SU-DHL-6 (cell line): ENCODE measurements around the gene KIZ.

Experiments
- H2AFZ ChIP-seq: fragments of 200-600 bp; sonication (generic); 2 replicates; pipeline ENCODE4 v1.6.1; 2014; ENCODE audit warnings: low read depth, mild to moderate bottlenecking, moderate library complexity, mixed read lengths, antibody characterized with exemption, low read length; ENCODE audit not compliant: severe bottlenecking
- H3F3A ChIP-seq: fragments of 200-600 bp; shearing (Covaris generic); 2 replicates; pipeline ENCODE4 v1.6.0; 2016; ENCODE audit warnings: antibody characterized with exemption, mild to moderate bottlenecking; ENCODE audit not compliant: insufficient read depth
- H3K27ac ChIP-seq: fragments of 200-600 bp; sonication (generic); 2 replicates; pipeline ENCODE4 v1.5.1; 2016; ENCODE audit warnings: low read depth, mild to moderate bottlenecking, low read length, moderate library complexity, mixed read lengths
- H3K27me3 ChIP-seq: fragments of 200-600 bp; sonication (generic), shearing (Covaris generic); 2 replicates; pipeline ENCODE4 v1.6.0; 2014; ENCODE audit warnings: mild to moderate bottlenecking, low read length
- H3K36me3 ChIP-seq: fragments of 200-600 bp; sonication (generic); 2 replicates; pipeline ENCODE4 v1.6.1; 2014; ENCODE audit warnings: mild to moderate bottlenecking, low read length, mixed read lengths
- H3K4me2 ChIP-seq: fragments of 300-600, 200-600 bp; shearing (Covaris generic), sonication (generic); 2 replicates; pipeline ENCODE4 v1.6.0; 2014; ENCODE audit warnings: low read length, low read depth, mild to moderate bottlenecking; ENCODE audit not compliant: poor library complexity, severe bottlenecking
- H3K4me3 ChIP-seq: fragments of 200-600 bp; sonication (generic); 2 replicates; pipeline ENCODE4 v1.5.1; 2014; ENCODE audit warnings: antibody characterized with exemption, low read length, mild to moderate bottlenecking, mixed read lengths; ENCODE audit not compliant: insufficient read depth, poor library complexity, severe bottlenecking
- H3K79me2 ChIP-seq: fragments of 200-600 bp; sonication (generic); 2 replicates; pipeline ENCODE4 v1.6.1; 2014; ENCODE audit warnings: mild to moderate bottlenecking, low read length, moderate library complexity; ENCODE audit not compliant: insufficient read depth
- H3K9ac ChIP-seq: fragments of 200-600 bp; sonication (generic); 2 replicates; pipeline ENCODE4 v1.7.0; 2014; ENCODE audit warnings: mild to moderate bottlenecking, low read length
- H3K9me2 ChIP-seq: fragments of 200-600 bp; sonication (generic); replicated peaks from 2 replicates; pipeline ENCODE4 v1.6.1; 2014; ENCODE audit warnings: low read length; ENCODE audit not compliant: insufficient read depth
- H3K9me3 ChIP-seq: fragments of 200-600 bp; sonication (generic); 2 replicates; pipeline ENCODE4 v1.6.1; 2014; ENCODE audit warnings: low read length, mixed read lengths; ENCODE audit not compliant: insufficient read depth
- H4K20me1 ChIP-seq: fragments of 200-600 bp; sonication (generic); 2 replicates; pipeline ENCODE4 v1.6.1; 2014; ENCODE audit warnings: low read depth, mild to moderate bottlenecking, antibody characterized with exemption, low read length, moderate library complexity, mixed read lengths
- CTCF ChIP-seq: fragments of 200-600 bp; sonication (generic); IDR thresholded peaks from one replicate; pipeline ENCODE4 v1.5.1; 2017; ENCODE audit warnings: antibody characterized with exemption, mild to moderate bottlenecking, low read length, moderate library complexity; ENCODE audit not compliant: insufficient read depth, poor library complexity, severe bottlenecking
- EZH2phosphoT487 ChIP-seq: fragments of 200-600 bp; sonication (generic), shearing (Covaris generic); conservative IDR thresholded peaks from 2 replicates; pipeline ENCODE4 v1.6.1; 2018; ENCODE audit warnings: mild to moderate bottlenecking, antibody characterized with exemption, low read length, moderate library complexity, mixed read lengths

Gene KIZ

GRCh38 chr20:21206584-21206983 is 80.7 kb downstream of the KIZ start:
- Histone ChIP-seq H3K79me2 (no peaks in the 10 kb centered on the region), H3F3A (no peaks in the 10 kb centered on the region), H3K4me2 (no peak overlapping the region), H3K4me3 (no peak overlapping the region), H3K36me3 (no peaks in the 10 kb centered on the region), H3K9ac (no peak overlapping the region), H3K27ac (no peak overlapping the region), H3K27me3 (no peaks in the 10 kb centered on the region), H3K9me2 (no peaks in the 10 kb centered on the region), H4K20me1 (no peaks in the 10 kb centered on the region), H3K9me3 (no peaks in the 10 kb centered on the region), H2AFZ (no peak overlapping the region)
- no peak for TF ChIP-seq CTCF

DNA sequence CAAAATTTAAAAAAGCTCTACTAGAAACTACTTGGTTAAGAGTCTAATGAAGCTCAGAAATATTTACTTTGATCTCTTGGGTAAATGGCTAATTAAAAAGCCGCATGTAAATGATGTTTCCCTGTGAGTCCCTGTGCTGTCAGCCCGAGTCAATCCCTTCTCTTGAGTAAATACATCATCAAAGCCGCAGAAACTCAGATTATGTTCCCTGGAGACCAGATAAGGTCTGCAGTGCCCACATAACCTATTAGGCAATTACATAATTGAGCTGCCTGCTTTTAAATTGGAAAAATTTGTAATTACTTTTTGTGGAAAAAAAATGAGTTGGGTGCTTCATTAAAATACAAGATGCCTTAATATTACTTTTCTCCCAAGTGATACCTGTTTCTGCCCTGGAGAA is 83.1 kb downstream of the KIZ start:
- no peak overlapping the region for H2AFZ ChIP-seq
- H3K27me3 ChIP-seq = no peaks in the 10 kb centered on the region
- H3K36me3 ChIP-seq = no peaks in the 10 kb centered on the region
- H3K79me2 ChIP-seq = no peaks in the 10 kb centered on the region
- no peaks in the 10 kb centered on the region for H4K20me1 ChIP-seq
- no peaks in the 10 kb centered on the region for H3F3A ChIP-seq
- no peak overlapping the region for H3K27ac ChIP-seq
- no peak overlapping the region for H3K9ac ChIP-seq
- H3K9me3 ChIP-seq = no peaks in the 10 kb centered on the region
- no peak overlapping the region for H3K4me3 ChIP-seq
- H3K4me2 ChIP-seq = no peak overlapping the region
- TF ChIP-seq EZH2phosphoT487 = no peak
- no peak for TF ChIP-seq CTCF
- no peaks in the 10 kb centered on the region for H3K9me2 ChIP-seq

GRCh38 chr20:21209668-21210067 is 83.8 kb downstream of the KIZ start:
- TF ChIP-seq EZH2phosphoT487 (no peak), CTCF (no peak)

DNA sequence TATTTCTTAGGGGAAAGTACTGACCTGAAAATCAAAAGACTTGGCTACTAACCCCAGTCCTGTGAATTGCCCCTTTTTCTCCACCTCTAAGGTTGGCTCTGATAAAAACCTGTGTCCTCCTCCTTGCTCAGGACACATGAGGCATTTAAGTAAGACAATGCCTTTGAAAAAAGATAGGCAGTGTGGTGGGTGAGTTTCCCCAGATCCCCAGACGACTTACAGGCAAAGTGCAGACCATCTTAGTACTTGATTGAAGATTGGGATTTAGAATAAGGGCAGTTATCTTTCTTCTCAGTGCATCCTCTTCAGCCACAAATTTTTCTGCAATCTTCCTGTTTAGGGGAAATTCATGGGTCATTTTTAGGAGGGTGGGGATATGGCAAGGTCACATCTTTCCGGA is 87.8 kb downstream of the KIZ start:
- no peak overlapping the region for H3K4me2 ChIP-seq
- no peak overlapping the region for H3K27ac ChIP-seq

More at GRCh38 chr20:21209668-21210067, 83.8 kb downstream of the KIZ start:
- no peak overlapping the region for H3K4me3 ChIP-seq
- H3K79me2 ChIP-seq = no peaks in the 10 kb centered on the region
- no peaks in the 10 kb centered on the region for H3K9me2 ChIP-seq
- H3K27me3 ChIP-seq = no peaks in the 10 kb centered on the region
- H4K20me1 ChIP-seq = no peaks in the 10 kb centered on the region
- H3F3A ChIP-seq = no peaks in the 10 kb centered on the region
- H2AFZ ChIP-seq = no peak overlapping the region
- H3K36me3 ChIP-seq = no peaks in the 10 kb centered on the region
- no peak overlapping the region for H3K9ac ChIP-seq
- H3K27ac ChIP-seq = no peak overlapping the region
- H3K9me3 ChIP-seq = no peaks in the 10 kb centered on the region
- no peak overlapping the region for H3K4me2 ChIP-seq

More for the DNA sequence above, 87.8 kb downstream of the KIZ start:
- Histone ChIP-seq H3K79me2 (no peaks in the 10 kb centered on the region), H3F3A (no peaks in the 10 kb centered on the region), H4K20me1 (no peaks in the 10 kb centered on the region), H3K4me3 (no peak overlapping the region), H3K9me2 (no peaks in the 10 kb centered on the region), H3K27me3 (no peaks in the 10 kb centered on the region), H2AFZ (no peak overlapping the region), H3K9ac (no peak overlapping the region), H3K9me3 (no peaks in the 10 kb centered on the region), H3K36me3 (no peaks in the 10 kb centered on the region)
- no peak for TF ChIP-seq CTCF
- TF ChIP-seq EZH2phosphoT487 = no peak
